Esophagus squamous epithelium (tissue), 4 donors: ENCODE results near the gene PRKCA.

Source experiments
- POLR2A ChIP-seq, 4 donors: fragments of 450-650 bp; IDR thresholded peaks; one replicate each; pipeline ENCODE4 v1.6.1; 2017; ENCODE audit warnings: antibody characterized with exemption in 4 of 4, mild to moderate bottlenecking in 4 of 4, moderate library complexity in 3 of 4
- TF ChIP-seq, protein P1 (sequence below), 6 experiments: fragments of 450-650 bp in 4 of 6; fragments of 200-600 bp in 2 of 6; sonication (generic) in 2 of 6; IDR thresholded peaks; one replicate each; pipeline ENCODE4 v1.5.1; 2016 to 2019; ENCODE audit warnings: antibody characterized with exemption in 6 of 6, mild to moderate bottlenecking in 4 of 6, moderate library complexity in 4 of 6

- no peak for TF ChIP-seq POLR2A (IDR thresholded peaks at IDR 0.05)
- TF ChIP-seq, protein P1, sequence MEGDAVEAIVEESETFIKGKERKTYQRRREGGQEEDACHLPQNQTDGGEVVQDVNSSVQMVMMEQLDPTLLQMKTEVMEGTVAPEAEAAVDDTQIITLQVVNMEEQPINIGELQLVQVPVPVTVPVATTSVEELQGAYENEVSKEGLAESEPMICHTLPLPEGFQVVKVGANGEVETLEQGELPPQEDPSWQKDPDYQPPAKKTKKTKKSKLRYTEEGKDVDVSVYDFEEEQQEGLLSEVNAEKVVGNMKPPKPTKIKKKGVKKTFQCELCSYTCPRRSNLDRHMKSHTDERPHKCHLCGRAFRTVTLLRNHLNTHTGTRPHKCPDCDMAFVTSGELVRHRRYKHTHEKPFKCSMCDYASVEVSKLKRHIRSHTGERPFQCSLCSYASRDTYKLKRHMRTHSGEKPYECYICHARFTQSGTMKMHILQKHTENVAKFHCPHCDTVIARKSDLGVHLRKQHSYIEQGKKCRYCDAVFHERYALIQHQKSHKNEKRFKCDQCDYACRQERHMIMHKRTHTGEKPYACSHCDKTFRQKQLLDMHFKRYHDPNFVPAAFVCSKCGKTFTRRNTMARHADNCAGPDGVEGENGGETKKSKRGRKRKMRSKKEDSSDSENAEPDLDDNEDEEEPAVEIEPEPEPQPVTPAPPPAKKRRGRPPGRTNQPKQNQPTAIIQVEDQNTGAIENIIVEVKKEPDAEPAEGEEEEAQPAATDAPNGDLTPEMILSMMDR (IDR thresholded peaks at IDR 0.05): no peak
These were observed 464.9 kb downstream of the PRKCA start for GRCh38 chr17:66767154-66767933.
